GM18511 (cell line): ENCODE results near the gene CACNG3.

Experiments used
- ATAC-seq: cut with Tn5 transposase; IDR thresholded peaks from one replicate; pipeline ENCODE4 v1.9.1; 2021; ENCODE audit warnings: mild to moderate bottlenecking, moderate library complexity; ENCODE audit not compliant: unreplicated experiment

Gene CACNG3

GRCh38 chr16:24382762-24383407 is 126.8 kb downstream of the CACNG3 start:
- ATAC-seq: no peak

- no peak for ATAC-seq
Measured at GRCh38 chr16:24394341-24394740, 138.2 kb downstream of the CACNG3 start.

- ATAC-seq: no peak
Measured at GRCh38 chr16:24396350-24397271, 140.5 kb downstream of the CACNG3 start.

GRCh38 chr16:24409045-24409444 is 152.9 kb downstream of the CACNG3 start:
- ATAC-seq: no peak
